ENCODE results near the gene PIK3R3. TPM values are rescaled to one million over a fixed set of nuclear protein-coding genes. Genes with fewer than 3 reads are reported as not detected.

PIK3R3 gene
- total RNA-seq, 1 experiment from 2014 or later = 3.6 TPM

DNA sequence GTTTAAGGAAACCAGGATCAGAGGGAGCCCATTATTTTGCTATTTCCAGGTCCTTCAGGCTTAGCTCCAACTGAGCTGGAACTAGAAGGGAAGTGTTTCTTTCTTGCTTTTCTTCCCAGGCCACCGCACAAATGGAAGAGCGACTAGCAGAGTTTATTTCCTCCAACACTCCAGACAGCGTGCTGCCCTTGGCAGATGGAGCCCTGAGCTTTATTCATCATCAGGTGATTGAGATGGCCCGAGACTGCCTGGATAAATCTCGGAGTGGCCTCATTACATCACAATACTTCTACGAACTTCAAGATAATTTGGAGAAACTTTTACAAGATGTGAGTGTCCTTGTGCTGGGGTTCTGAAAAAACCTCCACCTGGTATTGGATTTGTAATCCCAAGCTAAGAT lies 121.8 kb downstream of the PIK3R3 start:
- Mint-ChIP-seq H3K4me1 (ENCODE audit: low read depth, unreplicated experiment) (peaks cover 5% of the 10 kb centered on the region), H3K36me3 (ENCODE audit: insufficient read depth, unreplicated experiment) (peaks cover 35% of the 10 kb centered on the region), H3K4me3 (ENCODE audit: unreplicated experiment) (no peak overlapping the region), H3K27ac (ENCODE audit: unreplicated experiment) (no peak overlapping the region), H3K9me3 (ENCODE audit: unreplicated experiment) (no peaks in the 10 kb centered on the region), H3K27me3 (ENCODE audit: insufficient read depth, unreplicated experiment) (no peaks in the 10 kb centered on the region)
- Histone ChIP-seq H3K9me3 (no peaks in the 10 kb centered on the region), H3K27me3 (replicated peaks; ENCODE audit: control insufficient read depth, insufficient read depth, low read length) (no peaks in the 10 kb centered on the region), H3K36me3 (ENCODE audit: control insufficient read depth, insufficient read depth, low read length) (no peaks in the 10 kb centered on the region; the same call in 1 of the 2 replicates), H3K4me1 (no peaks in the 10 kb centered on the region), H3K4me3 (ENCODE audit: low read depth, low read length) (no peak overlapping the region)
- no peak for DNase-seq
- TF ChIP-seq, protein P1, sequence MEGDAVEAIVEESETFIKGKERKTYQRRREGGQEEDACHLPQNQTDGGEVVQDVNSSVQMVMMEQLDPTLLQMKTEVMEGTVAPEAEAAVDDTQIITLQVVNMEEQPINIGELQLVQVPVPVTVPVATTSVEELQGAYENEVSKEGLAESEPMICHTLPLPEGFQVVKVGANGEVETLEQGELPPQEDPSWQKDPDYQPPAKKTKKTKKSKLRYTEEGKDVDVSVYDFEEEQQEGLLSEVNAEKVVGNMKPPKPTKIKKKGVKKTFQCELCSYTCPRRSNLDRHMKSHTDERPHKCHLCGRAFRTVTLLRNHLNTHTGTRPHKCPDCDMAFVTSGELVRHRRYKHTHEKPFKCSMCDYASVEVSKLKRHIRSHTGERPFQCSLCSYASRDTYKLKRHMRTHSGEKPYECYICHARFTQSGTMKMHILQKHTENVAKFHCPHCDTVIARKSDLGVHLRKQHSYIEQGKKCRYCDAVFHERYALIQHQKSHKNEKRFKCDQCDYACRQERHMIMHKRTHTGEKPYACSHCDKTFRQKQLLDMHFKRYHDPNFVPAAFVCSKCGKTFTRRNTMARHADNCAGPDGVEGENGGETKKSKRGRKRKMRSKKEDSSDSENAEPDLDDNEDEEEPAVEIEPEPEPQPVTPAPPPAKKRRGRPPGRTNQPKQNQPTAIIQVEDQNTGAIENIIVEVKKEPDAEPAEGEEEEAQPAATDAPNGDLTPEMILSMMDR (IDR thresholded peaks at IDR 0.05; ENCODE audit: insufficient read depth in 1 of 2, low read depth in 1 of 2, low read length in 1 of 2, severe bottlenecking in 1 of 2, unreplicated experiment in 1 of 2) = no peak
- POLR2A ChIA-PET = no interaction called here
- no TSS peak for BruUV-seq (replicated peaks)
- CTCF ChIA-PET = no interaction called here
- intact Hi-C loops (cut with micrococcal nuclease; ENCODE audit: unreplicated experiment) = no loop called here

DNA sequence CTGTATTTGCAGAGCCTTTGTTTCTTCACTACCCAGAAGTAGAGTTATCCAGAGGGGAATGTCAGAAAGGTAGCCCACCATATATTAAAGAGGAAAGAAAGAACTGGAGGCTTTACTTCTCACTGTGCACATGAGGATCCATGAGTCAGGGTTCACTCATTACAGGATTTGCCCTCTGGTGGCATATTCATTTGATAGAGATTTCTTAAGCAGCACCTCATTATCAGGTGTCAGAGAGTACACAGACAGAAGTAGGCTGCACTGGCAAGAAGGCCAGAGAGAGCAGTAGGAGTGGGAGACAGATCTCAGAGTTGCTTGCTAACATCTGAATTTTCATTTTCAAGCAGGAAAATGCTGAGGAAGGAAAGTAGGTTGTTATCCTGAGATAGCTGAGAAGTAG lies 123.8 kb downstream of the PIK3R3 start:
- no peaks in the 10 kb centered on the region for H3K27me3 Mint-ChIP-seq (ENCODE audit: insufficient read depth, unreplicated experiment)
- no peaks in the 10 kb centered on the region for H3K9me3 Mint-ChIP-seq (ENCODE audit: unreplicated experiment)
- TF ChIP-seq, protein P1 (IDR thresholded peaks at IDR 0.05; ENCODE audit: insufficient read depth in 1 of 2, low read depth in 1 of 2, low read length in 1 of 2, severe bottlenecking in 1 of 2, unreplicated experiment in 1 of 2) = no peak
- POLR2A ChIA-PET = no interaction called here
- intact Hi-C loops (cut with micrococcal nuclease; ENCODE audit: unreplicated experiment) = no loop called here
- Histone ChIP-seq H3K4me3 (ENCODE audit: low read depth, low read length) (no peak overlapping the region), H3K27me3 (replicated peaks; ENCODE audit: control insufficient read depth, insufficient read depth, low read length) (no peaks in the 10 kb centered on the region), H3K36me3 (ENCODE audit: control insufficient read depth, insufficient read depth, low read length) (no peaks in the 10 kb centered on the region; the same call in 1 of the 2 replicates), H3K9me3 (no peaks in the 10 kb centered on the region), H3K4me1 (no peaks in the 10 kb centered on the region)
- no peak for DNase-seq
- CTCF ChIA-PET = no interaction called here
- H3K4me3 Mint-ChIP-seq (ENCODE audit: unreplicated experiment) = no peak overlapping the region
- H3K4me1 Mint-ChIP-seq (ENCODE audit: low read depth, unreplicated experiment) = peaks cover 5% of the 10 kb centered on the region
- peaks cover 44% of the 10 kb centered on the region for H3K36me3 Mint-ChIP-seq (ENCODE audit: insufficient read depth, unreplicated experiment)
- no TSS peak for BruUV-seq (replicated peaks)
- H3K27ac Mint-ChIP-seq (ENCODE audit: unreplicated experiment) = no peak overlapping the region

DNA sequence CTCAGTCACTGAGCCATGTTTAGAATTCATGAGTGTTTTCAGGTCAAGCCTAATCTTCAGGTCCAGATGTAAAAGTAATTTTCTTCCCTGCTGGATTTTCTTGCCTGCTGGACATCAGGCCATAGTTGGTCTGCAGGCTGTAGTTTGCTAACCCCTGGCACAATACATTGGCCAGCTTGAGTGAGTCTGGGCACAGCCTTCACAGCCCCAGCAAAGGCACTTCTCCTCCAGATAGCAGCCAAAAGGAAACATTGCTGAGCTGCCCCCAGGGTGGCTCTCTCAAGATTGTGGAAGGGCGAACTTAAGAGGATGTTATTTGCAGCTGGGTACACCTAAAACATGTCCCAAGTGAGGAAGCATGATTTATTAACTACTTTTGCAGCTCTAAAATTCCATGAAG lies 126.8 kb downstream of the PIK3R3 start:
- H3K4me1 Mint-ChIP-seq (ENCODE audit: low read depth, unreplicated experiment) = peaks cover 5% of the 10 kb centered on the region
- no TSS peak for BruUV-seq (replicated peaks)
- CTCF ChIA-PET = interaction anchor here (0.6 kb wide), 1 partner anchor 482 kb away, joined by 4 read pairs; no protein-coding TSS in a partner anchor
- POLR2A ChIA-PET = no interaction called here
- no peak overlapping the region for H3K4me3 Mint-ChIP-seq (ENCODE audit: unreplicated experiment)
- intact Hi-C loops (cut with micrococcal nuclease; ENCODE audit: unreplicated experiment) = no loop called here
- H3K4me1 ChIP-seq = no peaks in the 10 kb centered on the region
- H3K4me3 ChIP-seq (ENCODE audit: low read depth, low read length) = no peak overlapping the region
- no peaks in the 10 kb centered on the region for H3K36me3 ChIP-seq (ENCODE audit: control insufficient read depth, insufficient read depth, low read length)
- H3K9me3 Mint-ChIP-seq (ENCODE audit: unreplicated experiment) = no peaks in the 10 kb centered on the region
- H3K27ac Mint-ChIP-seq (ENCODE audit: unreplicated experiment) = no peak overlapping the region
- peaks cover 44% of the 10 kb centered on the region for H3K36me3 Mint-ChIP-seq (ENCODE audit: insufficient read depth, unreplicated experiment)
- no peaks in the 10 kb centered on the region for H3K27me3 ChIP-seq (replicated peaks; ENCODE audit: control insufficient read depth, insufficient read depth, low read length)
- no peaks in the 10 kb centered on the region for H3K27me3 Mint-ChIP-seq (ENCODE audit: insufficient read depth, unreplicated experiment)
- TF ChIP-seq, protein P1 (IDR thresholded peaks at IDR 0.05; ENCODE audit: insufficient read depth in 1 of 2, low read depth in 1 of 2, low read length in 1 of 2, severe bottlenecking in 1 of 2, unreplicated experiment in 1 of 2) = no peak
- DNase-seq = no peak
- H3K9me3 ChIP-seq = no peaks in the 10 kb centered on the region
